GM21390 (cell line): ENCODE measurements around the gene DDIT4.
"Not testable (repeated sequence)": the region's sequence is repeated elsewhere in the genome, so short reads cannot be mapped to it uniquely, and the experiment has no call there.

Experiments used
- ATAC-seq: cut with Tn5 transposase; IDR thresholded peaks from one replicate; pipeline ENCODE4 v1.9.1; 2021; ENCODE audit not compliant: unreplicated experiment

Gene DDIT4

DNA sequence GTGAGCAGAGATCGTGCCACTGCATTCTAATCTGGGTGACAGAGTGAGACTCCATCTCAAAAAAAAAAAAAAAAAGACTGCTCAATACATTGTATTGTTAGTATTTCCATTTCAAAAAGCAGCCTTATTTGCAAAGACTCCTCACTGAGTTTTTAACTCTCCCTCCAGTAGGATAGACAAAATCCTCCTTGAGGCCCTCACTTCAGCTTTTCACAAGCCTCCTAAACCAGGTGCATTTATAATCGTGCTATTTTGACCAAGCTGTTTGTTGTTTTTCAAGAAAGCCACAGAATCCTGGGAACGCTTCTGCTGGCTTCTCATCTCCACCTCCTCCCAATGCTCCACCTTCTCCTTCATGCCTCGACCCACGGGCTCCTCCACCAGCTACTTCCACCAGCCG lies 6.3 kb upstream of the DDIT4 start:
- ATAC-seq, result no peak

DNA sequence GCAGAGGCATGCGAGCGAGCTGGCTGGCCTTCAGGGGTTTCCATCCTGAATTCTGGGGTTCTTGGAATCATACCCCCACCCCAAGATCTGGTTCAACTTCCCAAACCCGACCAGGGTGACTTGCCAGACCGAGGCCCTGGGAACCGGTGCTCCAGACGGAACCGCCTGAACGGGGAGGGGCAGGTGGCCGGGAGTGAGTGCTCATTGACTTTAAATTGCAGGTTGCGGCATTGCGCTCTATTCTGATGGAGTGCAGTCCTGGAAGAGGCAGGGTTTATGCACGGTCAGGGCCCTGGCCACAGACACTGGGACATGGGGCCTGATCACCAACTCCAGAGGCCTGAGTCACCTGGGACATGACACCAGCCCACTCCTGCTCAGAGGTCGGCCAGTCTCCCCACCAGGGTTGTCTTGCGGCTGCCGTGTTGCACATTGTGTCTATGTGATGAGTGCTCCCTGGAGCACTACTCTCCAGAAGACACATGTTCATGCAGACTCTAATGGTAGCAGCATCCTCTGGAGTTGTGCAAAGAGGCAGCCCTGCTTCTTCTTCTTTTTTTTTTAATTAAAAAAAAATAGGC lies 5.8 kb upstream of the DDIT4 start:
- no peak for ATAC-seq

DNA sequence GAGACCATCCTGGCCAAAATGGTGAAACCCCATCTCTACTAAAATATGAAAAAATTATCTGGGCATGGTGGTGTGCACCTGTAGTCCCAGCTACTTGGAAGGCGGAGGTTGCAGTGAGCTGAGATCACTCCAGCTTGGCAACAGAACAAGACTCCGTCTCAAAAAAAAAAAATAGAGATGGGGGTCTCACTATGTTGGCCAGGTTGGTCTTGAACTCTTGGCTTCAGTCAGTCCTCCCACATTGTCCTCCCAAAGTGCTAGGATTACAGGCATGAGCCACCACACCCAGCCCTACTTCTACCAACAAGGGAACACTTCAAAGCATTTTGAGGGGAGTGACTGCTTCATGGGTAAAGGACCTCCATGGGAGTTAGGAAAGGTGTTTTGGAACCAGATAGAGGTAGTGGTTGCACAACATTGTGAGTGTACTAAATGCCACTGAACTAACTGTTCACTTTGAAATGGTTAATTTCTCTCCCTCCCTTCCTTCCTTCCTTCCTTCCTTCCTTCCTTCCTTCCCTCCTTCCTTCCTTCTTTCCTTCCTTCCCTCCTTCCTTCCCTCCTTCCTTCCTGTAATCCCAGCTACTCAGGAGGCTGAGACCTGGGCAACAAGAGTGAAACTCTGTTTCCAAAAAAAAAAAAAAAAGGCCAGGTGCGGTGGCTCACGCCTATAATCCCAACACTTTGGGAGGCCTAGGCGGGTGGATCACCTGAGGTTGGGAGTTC lies 5.1 kb upstream of the DDIT4 start:
- ATAC-seq, result not testable (repeated sequence)

DNA sequence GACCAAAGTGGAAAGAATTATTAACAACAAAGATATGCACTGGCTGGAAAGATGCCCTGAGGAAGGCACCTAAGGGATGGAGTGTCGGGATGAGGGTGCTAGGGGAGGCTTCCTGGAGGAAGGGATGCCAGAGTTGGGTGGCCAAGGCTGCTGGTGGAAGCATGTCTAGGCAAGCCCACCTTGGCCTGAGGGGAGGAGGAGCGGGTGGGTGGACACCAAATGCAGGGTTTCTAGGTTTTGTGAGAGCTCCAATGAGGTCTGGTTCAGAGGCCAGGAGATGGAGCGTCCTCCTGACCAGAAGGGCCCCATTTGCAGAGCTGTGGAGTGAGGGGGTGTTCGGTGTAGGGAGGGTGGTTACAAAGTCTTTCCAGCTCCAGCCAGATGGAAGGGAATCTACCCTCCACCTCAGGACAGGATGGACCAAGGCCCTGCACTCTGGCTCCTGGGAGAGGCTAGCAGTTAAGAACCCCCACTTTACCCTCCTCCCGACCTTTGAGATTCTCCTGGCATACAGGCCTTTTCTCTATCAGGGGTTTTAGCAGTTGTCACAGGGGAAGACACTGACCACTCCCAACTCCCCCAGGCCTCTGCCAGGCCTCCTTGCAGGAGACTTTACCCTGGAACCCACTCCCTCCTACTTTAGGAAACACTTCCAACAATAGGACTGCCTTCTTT lies 3.0 kb upstream of the DDIT4 start:
- no peak for ATAC-seq

DNA sequence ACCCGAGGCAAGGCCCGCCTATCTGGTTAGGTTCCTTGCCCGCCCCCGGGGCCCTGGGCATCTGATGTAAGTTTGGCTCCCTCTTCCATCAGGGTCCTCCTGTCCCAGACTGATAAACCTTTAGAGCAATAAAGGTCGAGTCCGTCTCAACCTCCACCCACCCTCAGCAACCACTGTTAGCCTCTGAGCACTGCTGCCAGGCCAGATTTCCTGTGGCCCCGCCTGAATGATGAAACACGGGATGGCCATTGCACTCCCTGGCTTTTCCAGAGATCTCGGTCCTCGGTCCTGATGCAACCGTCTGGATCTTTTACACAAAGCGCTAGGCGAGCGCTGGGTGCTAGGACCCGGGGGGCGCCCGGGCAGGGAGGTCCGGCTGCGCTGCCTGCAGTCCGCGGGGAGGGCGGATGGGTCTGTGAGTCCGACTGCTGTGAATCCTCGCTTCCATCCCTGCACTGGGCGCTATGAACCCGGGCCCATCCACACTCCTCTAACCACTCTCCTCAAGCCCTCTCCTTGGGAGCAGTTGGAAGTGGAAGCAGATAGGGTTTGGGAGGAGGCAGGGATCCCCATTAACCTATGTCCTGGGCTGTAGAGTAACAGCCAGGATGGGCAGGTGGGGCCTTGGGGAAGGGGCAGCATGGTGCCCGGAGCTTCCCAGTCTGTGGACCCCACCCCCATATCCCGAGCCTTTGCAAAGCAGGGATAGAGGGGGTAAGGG lies 875 bp upstream of the DDIT4 start:
- ATAC-seq, result no peak

DNA sequence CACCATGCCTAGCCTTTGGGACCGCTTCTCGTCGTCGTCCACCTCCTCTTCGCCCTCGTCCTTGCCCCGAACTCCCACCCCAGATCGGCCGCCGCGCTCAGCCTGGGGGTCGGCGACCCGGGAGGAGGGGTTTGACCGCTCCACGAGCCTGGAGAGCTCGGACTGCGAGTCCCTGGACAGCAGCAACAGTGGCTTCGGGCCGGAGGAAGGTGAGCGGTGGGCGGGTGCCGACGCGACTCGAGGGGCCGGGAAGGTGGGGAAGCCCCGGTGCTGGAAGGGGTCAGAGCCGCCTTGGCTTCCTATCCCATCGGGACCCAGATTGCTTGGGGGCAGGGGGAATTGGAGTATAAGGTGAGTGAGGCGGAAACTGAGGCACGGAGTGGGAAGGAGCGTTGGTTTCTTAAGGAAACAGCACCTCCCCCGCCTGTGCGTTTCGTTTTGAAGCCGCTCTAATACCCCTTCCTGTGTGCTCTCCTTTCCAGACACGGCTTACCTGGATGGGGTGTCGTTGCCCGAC lies 547 bp downstream of the DDIT4 start:
- ATAC-seq, result no peak

DNA sequence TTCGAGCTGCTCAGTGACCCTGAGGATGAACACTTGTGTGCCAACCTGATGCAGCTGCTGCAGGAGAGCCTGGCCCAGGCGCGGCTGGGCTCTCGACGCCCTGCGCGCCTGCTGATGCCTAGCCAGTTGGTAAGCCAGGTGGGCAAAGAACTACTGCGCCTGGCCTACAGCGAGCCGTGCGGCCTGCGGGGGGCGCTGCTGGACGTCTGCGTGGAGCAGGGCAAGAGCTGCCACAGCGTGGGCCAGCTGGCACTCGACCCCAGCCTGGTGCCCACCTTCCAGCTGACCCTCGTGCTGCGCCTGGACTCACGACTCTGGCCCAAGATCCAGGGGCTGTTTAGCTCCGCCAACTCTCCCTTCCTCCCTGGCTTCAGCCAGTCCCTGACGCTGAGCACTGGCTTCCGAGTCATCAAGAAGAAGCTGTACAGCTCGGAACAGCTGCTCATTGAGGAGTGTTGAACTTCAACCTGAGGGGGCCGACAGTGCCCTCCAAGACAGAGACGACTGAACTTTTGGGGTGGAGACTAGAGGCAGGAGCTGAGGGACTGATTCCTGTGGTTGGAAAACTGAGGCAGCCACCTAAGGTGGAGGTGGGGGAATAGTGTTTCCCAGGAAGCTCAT lies 1.1 kb downstream of the DDIT4 start:
- ATAC-seq, result no peak

DNA sequence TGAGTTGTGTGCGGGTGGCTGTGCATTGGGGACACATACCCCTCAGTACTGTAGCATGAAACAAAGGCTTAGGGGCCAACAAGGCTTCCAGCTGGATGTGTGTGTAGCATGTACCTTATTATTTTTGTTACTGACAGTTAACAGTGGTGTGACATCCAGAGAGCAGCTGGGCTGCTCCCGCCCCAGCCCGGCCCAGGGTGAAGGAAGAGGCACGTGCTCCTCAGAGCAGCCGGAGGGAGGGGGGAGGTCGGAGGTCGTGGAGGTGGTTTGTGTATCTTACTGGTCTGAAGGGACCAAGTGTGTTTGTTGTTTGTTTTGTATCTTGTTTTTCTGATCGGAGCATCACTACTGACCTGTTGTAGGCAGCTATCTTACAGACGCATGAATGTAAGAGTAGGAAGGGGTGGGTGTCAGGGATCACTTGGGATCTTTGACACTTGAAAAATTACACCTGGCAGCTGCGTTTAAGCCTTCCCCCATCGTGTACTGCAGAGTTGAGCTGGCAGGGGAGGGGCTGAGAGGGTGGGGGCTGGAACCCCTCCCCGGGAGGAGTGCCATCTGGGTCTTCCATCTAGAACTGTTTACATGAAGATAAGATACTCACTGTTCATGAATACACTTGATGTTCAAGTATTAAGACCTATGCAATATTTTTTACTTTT lies 1.8 kb downstream of the DDIT4 start:
- ATAC-seq, result no peak

DNA sequence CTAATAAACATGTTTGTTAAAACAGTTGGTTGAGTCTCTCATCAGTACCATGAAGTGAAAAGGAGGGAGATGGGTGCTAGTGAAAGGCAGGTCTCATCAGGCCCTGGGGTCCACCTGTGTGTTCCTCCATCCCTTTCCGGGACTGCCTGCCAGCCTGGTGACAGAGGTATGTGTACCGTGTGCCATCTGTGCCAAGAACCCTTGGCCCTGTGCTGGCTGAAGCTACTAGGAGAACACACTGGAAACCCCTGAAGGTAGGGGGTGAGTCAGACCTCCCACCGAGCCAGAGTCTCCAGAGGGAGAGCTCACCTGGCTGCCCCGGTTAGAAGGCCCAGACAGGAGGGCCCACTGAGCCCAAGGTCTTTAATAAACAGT lies 2.3 kb downstream of the DDIT4 start:
- no peak for ATAC-seq

DNA sequence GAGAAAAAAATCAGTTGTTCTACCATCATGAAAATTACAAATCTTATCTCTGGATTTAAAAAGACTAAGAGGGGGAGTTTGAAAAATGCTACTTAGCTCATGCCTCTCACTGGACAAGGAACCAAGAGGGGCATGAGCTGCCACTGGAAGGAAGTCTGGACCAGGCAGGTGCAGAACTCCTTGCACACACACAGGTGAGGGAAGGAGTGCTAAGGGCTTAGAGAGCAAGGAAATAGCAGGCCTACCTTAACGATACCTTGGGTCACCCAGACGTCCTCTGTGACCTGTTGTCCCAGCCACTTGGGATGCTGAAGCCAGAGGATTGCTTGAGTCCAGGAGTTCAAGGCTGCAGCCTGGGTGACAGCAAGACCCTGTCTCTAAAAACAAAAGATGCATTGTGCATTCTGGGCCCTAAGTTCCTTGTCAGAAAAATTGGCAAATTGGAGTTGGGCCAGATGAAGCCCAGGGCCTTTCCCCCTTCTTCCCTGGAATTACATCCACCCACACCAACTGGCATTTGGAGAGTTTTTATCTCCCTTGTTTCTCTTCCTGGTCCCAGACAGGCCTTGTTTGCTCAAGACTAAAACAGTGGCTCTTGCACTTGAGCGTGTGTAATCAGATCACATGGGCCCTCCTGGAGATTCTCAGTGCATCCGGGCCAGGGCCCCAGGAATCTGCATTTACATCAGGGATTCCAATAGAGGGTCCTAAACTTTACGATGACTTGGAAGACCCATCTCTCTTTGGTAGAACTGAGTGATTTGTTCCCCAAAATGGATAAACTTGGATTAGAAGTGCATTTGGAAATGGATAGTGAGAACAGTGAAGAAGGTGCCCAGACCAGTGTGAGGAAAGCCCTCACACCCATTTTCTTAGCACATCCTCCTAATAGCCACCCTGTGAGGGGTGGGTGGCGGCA lies 3.0 kb downstream of the DDIT4 start:
- ATAC-seq, result no peak

DNA sequence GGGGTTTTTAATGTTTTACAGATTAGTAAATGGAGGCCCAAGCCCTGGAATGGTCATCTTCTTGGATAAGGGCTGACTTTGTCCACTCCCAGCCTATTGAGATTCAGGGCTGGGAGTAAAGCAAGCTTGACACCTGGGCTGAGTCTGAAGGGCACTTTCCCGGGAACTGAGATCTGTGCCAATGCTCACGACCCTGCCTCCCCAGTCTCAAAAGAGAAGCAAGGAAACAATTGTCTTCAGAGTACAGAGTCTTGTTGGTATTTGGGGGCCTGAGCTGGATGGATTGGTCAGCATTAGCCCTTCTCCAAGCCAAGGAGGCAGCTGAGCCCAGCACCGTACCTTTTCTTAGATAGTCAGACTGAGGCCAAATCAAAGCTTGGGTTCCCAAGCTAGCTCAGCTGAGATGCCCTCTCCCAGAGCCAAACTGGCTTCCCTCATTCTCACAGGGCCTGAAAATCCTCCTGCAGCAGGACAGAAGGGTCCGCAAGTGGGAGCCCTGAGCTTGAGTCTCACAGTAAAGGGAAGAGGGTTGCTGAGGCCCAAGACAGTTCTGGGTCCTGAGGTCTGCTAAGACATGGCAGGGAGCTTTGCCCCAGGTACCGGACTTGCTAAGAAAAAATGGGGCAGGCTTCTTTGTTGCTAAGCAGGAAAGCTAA lies 3.7 kb downstream of the DDIT4 start:
- ATAC-seq, result no peak

DNA sequence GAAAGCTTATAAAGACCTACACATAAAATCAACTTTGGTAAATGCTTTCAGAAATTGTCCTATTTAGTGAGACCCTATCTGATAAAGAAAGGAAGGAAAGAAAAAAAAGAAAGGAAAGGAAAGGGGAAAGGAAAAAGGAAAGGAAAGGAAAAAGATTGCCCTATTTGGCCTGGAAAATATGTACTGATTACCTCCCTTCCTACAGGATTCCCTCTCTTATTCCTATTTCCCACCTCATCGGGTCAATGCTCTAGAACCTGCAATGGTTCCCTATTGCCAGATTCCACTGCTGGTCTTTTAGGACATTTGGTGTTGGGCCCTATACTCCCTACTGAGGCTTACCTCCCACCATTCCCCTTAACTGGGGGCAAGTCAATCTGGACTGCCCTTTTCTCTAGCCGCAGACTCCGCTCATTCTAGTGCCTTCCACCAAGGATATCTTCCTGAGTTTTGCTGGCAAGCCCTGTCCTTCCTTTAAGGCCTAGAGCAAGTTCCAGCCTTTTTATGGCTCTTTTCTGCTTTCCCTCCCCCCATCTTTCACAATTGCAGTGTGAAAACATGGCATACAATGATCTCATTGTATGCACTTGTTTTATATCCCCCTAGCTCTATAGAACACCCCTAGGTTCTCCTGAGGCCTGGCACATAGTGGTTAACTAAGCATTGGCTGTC lies 4.4 kb downstream of the DDIT4 start:
- no peak for ATAC-seq

DNA sequence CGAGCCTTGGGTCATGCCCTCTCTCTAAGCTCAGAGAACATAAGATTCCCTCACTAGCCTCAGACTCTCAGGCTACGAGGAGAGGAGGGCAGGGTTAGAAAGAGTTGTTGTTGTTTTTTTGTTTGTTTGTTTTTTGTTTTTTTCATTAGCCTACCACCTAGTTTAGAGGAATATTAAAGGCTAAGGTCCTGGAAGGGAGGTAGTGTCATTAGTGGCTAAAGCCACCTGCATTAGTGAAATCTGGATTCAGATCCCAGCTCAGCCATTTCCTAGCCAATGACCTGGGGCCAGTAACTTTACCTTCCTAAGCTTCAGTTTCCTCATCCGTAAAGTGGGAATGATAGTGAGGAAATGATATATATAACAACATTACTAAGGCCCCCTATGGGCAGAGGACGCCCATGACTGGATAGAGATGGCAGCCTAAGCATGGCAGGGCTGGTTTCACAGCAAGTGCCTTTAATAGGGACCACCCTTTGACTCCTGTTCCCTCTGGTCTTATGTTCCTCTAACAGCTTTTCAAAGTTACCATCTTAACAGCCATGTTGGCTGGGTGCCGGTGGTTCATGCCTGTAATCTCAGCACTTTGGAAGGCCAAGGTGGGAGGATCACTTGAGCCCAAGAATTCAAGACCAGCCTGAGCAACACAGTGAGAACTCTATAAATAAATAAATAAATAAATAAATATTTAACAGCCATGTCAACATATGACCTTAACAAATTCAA lies 5.1 kb downstream of the DDIT4 start:
- ATAC-seq, result no peak

DNA sequence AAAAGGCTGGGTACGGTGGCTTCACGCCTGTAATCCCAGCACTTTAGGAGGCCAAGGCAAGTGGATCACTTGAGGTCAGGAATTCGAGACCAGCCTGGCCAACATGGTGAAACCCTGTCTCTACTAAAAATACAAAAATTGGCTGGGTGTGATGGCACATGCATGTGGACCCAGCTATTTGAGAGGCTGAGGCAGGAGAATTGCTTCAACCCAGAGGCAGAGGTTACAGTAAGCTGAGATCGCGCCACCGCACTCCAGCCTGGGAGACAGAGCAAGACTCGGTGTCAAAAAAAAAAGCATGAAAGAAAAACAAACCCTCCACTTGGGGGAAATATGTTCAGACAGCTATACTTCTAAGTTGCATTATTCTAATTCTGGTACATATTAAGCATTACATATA lies 5.9 kb downstream of the DDIT4 start:
- not testable (repeated sequence) for ATAC-seq

DNA sequence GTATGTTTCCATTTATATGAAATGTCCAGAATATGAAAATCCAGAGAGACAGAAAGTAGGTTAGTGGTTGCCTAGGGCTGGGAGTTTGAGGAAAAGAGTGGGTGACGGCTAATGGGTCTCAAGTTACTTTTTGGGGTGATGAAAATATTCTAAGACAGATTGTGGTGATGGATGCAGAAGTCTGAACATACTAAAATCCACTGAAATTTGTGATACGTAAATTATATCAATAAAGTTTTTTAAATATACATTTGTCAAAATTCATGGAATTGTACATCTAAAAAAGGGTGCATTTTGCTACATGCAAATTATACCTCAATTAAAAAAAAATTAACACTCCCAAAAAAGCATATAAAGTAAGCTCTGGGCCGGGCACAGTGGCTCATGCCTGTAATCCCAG lies 9.4 kb downstream of the DDIT4 start:
- no peak for ATAC-seq

DNA sequence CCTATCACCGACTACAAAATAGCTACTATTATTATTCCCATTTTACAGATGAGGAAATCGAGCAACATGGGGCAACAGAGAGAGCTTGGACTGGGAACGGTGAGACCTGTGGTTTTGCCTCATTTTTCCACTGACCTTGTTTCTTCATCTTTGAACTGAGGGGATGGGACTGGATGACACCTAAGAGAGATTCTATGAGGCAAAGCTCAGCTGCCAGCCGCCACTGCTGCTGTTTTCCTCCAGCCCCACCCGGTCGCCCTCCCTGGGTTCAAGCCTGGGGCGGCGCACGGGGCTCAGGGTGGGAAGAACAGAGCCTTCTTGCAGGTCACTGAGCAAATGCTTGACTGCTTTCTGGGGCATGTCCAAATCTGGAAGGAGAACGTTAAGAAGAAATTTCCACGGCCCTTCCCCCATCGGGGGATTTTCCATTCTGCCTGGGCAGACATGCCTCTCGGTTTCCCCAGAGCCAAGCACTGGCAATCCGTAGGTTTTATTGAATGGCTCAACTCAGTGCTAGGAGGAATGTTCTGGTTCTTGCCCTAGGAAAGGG lies 12.3 kb downstream of the DDIT4 start:
- ATAC-seq, result no peak

DNA sequence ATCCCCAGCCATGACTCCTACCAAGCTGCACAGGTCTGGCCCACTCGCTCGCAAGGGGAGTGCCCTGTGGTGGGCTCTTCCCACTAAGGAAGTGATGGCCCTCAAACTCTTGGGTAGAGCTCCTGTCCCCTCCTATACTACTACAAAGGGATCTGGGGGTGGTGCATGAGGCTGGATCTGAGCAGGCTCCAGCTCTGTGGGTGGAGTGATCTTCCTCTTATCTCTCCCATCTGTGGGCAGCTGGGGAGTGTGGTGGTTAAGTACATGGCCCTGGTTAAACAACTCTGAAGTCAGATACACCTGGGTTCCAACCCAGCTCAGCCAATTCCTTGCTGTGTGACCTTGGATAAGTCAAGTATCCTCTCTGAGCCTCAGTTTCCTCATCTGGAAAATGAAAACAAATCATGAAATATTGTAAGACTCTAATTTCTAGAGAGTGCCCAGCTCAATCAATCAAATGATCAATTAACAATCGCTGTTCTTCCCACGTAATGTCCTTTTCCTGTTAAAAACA lies 17.4 kb downstream of the DDIT4 start:
- ATAC-seq, result no peak
